HG02642 (cell line): ENCODE data around the gene TIMM17A.

Experiments
- ATAC-seq: cut with Tn5 transposase; IDR thresholded peaks from one replicate; pipeline ENCODE4 v1.9.1; 2021; ENCODE audit warnings: mild to moderate bottlenecking; ENCODE audit not compliant: unreplicated experiment, poor library complexity

Gene TIMM17A

DNA sequence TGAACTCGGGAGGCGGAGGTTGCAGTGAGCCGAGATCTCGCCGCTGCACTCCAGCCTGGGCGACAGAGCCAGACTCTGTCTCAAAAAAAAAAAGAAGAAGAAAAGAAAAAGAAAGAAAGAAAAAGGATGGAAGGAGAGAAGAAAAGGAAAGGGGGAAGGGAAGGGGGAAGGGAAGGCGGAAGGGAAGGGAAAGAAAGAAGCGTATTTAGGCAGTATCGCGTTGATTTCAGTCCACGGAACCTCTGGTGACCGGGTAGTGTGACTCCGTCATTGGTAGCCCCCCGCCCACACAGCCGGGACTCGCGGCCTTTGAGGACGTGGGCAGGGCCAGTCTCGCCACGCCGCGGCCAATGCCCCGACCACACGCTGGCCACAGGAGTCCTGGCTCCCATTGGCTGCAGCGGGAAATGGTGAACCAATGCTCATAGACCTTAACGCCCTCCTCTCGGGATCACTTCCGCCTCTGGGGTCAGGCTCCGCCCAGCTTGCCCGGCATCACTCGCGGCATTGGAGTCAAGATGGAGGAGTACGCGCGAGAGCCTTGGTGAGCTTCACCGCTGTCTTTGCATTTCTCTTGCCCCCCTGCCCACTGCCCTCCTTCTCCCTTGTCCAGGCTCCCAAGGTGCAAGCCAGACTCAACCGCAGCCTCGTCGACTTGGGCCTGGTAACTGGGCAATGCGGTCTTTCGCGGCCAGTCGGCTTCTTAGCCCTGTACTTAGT is at the start of gene TIMM17A:
Gene TIMM17A (plus strand): TSS at position 495 of the 720 bp plus-strand sequence. CDS start 24 bp downstream, at position 519.
- peak; percentile 100 for ATAC-seq

- no peak for ATAC-seq
Measured at GRCh38 chr1:201906336-201906735, 49.0 kb upstream of the TIMM17A start.

- ATAC-seq, result no peak
Measured at GRCh38 chr1:201907621-201908020, 47.7 kb upstream of the TIMM17A start.

DNA sequence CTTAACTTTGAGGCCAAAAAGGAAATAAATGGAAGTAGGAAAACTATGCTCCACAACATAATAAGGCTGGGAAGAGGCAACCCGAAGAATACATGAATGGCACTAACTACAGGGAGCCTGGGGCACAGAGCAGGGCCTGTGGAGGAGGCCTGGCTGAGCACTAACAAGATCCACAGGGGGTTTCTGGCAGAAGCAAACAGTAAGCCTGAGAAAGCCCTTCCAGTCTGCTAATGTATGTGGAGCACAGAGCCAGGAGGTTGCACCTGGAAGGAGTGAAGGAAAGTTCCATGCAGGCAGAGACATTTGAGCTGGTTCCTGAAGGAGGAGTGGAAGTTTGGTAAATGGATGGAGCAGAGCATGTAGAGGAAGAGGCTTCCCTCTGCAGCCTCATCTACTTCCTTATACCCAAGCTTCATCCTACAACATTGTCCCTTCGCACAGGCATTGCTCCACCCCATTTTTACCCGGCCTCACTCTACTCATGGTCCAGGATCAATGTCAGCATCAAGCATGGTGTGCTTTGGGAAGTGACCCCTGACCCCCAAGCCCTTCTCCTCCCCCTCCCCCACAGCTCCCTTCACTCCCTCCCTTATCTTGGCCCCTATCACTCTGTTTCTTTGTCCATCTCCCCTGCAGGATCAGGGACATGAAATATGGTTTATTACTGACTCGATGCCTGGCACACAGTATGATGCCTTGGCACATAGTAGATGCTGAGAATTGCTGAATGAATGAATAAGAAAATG is 43.3 kb upstream of the TIMM17A start:
- no peak for ATAC-seq

- no peak for ATAC-seq
Measured at GRCh38 chr1:201912832-201913231, 42.5 kb upstream of the TIMM17A start.

DNA sequence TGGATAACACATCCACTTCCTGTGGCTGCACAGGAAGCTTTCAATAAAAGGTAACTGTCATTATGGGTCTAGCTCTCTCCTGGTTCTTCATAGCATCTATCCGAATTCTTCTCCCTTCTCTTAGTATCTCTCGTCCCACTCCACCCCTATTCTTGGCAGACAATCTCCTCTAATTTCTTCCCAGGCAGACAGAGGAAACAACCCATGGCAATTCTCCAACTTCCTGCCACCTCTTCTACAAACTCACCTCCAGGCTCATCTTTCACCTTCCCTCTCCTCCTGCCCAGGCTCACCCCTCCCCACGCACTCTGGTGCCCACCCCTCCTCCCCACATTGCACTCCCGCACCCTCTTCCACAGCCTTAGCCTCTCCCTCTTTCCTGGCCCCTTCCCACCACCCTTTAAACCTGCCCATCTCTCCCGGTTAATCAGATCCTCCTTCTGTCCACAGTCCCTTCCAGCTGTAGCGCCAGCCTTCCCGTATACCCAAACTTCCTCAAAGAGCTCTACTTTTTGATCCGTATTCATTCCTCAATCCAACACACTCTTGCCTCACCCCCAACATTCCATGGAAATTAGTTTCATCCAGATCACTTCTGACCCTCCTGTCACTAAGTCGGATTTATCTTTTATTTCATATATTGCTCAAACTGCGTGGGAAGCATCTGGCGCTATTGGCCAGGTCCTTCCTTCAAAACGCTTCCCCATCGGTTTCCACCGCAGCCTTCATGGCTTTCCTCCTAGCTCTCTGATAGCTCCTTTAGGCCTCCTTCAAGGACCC is 40.7 kb upstream of the TIMM17A start:
- ATAC-seq, result no peak

GRCh38 chr1:201916649-201917249 is 38.6 kb upstream of the TIMM17A start:
- no peak for ATAC-seq

- ATAC-seq, result no peak
Measured at GRCh38 chr1:201917362-201918033, 37.8 kb upstream of the TIMM17A start.

- no peak for ATAC-seq
Measured at GRCh38 chr1:201918343-201918742, 37.0 kb upstream of the TIMM17A start.

DNA sequence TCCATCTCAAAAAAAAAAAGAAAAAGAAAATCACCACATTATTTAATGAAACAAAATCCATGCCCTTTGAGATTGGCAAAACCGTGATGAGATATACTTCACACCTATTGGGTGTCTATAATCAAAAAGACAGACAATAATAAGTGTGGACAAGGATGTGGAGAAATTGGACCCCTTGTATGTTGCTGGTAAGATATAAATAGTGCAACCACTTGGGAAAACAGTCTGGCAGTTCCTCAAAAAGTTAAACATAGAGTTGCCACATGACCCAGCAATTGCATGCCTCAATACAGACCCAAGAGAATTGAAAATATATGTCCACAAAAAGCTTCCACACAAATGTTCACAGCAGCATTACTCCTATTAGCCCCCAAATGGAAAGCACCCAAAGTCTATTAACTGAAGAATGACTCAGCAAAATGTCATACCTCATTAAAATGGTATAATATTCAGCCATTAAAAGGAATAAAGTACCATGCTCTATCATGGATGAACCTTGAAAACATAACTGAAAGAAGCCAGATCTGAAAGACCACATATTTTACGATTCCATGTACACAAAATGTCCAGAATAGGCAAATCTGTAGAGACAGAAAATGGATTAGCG is 33.2 kb upstream of the TIMM17A start:
- no peak for ATAC-seq

DNA sequence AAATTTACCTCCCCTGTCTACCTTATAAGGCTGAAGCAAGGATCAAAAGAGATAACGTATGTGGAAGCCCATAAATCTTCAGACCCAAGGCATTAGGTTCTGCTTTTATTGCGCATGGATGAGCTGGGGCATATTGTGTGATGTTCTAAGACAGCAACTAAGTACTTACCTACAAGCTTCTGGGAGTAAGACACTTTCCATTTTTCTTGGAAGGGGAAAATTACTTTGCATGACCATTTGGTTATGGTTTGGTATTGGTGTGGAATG is 30.1 kb upstream of the TIMM17A start:
- ATAC-seq, result no peak

DNA sequence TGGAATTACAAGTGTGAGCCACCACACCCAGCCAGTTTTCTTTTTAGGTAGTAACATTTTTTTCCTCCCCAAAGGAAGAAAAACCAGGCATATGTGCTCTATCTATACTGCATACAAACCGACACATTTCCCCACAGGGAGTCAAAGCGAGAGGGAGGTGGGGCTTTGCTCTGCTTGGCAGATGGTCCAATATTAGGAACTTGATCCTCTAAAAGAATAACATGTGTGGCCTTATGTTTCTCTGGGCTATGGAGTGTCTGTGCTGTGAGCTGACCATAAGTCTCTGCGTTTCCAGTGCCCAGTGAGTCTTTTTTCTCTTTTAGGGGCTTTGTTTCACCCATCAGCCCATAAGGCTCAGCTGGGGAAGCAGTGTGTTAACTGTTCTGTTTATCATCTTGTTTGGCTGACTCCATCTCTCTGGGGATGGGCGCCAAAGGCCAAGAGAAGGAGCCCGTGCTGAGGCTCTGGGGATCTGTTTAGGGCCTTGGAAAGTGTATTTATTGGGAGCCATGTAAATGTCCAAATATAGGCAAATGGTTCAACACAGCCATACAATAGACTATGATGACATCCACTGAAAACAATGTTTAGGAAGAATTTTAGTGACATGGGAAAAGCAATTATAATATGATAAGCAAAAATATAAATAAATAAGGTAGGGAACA is 29.2 kb upstream of the TIMM17A start:
- ATAC-seq, result no peak

- no peak for ATAC-seq
Measured at GRCh38 chr1:201928266-201928665, 27.0 kb upstream of the TIMM17A start.

DNA sequence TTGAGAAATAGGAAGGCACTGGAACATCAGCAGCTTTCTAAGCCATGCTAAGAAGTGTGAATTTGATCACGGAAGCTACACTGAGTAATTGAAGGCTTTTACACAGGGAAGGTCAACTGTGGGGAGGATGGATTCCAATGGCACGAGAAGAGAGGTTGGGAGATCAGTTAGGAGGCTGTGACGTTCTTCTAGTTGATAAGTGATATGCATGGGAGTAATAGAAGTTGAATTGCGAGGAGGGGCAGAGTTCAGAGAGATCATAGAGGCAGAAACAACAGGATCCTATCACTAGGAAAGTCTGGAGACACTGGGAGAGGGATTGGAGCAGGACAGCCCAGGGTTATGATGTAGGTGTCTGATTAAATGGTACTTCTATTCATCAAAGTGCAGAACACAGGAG is 25.2 kb upstream of the TIMM17A start:
- no peak for ATAC-seq

DNA sequence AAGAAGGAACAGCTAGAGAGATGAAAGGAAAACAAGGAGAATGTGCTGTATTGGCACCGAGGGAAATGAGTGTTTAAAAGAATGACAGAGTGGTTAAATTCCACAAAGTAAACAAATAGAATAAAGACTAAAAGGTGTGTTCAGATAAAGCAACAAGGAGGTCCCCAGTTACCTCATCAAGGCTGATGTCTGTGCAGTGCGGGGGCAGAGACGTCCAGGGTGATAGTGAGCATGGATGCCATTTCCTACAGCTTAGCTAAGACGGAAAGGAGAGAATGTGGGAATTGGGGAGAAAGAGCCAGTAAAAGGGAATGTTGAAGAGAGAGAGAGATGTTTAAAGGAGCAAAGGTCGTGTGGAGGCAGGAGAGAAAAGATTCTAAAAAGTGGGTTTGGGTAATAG is 24.5 kb upstream of the TIMM17A start:
- ATAC-seq, result no peak

GRCh38 chr1:201933840-201934430 is 21.4 kb upstream of the TIMM17A start:
- ATAC-seq, result no peak

- no peak for ATAC-seq
Measured at GRCh38 chr1:201937624-201938213, 17.6 kb upstream of the TIMM17A start.

DNA sequence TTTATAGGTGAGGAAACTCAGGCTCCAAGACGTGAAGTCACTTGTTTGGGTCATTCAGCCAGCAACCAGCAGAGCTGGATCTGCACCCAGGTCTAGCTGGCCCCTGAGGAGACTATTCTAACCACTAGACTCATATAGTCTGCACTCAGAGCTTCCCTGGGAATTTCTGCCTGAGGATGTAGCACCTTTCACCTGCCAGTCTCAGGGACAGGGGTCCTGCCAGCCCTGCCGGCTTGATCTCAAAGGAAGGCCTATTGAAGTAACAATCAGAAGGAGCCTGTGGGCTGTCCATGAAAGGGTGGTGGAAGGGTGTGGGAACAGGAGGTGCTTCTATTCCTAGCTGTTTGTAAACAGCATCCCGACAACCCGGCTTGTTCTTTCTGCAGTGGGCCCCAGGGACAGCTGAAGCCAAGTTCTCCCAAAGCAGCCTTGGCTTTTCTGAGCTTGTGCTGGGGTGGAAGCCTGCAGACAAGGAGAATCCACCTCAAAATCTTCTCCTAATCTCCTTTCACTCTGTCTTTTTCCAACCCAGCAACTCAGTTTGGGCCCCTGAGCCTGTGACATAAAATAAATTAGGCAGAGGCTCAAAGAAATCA is 16.8 kb upstream of the TIMM17A start:
- ATAC-seq, result no peak
